ENCODE measurements around the gene CACNA1H.

DNA sequence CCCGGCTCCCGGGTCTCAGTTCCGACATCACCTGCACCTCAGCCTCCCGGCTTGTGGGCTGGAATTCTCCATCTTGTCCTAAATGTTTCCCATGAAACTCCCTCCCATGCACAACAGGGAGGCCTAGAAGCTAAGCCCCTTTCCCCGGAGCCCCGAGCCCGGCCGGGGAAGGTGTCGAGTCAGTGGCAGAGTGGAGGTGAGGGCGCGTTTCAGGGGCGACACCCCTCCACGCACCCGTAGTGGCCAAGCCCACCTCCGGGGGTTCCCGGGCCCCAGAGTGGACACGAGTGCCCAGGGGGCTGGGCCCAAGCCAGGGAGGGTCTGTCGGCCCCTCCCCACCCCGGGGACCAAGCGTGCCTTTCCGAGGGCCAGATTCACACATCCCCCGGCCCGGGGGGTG, 31.9 kb upstream of the CACNA1H start:
- TF ChIP-seq, protein P1, sequence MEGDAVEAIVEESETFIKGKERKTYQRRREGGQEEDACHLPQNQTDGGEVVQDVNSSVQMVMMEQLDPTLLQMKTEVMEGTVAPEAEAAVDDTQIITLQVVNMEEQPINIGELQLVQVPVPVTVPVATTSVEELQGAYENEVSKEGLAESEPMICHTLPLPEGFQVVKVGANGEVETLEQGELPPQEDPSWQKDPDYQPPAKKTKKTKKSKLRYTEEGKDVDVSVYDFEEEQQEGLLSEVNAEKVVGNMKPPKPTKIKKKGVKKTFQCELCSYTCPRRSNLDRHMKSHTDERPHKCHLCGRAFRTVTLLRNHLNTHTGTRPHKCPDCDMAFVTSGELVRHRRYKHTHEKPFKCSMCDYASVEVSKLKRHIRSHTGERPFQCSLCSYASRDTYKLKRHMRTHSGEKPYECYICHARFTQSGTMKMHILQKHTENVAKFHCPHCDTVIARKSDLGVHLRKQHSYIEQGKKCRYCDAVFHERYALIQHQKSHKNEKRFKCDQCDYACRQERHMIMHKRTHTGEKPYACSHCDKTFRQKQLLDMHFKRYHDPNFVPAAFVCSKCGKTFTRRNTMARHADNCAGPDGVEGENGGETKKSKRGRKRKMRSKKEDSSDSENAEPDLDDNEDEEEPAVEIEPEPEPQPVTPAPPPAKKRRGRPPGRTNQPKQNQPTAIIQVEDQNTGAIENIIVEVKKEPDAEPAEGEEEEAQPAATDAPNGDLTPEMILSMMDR (IDR thresholded peaks at IDR 0.05), result no peak
- no peak for TF ChIP-seq POLR2AphosphoS5 (IDR thresholded peaks at IDR 0.05)
